Hindlimb muscle (tissue), 1 donor: ENCODE results near the gene KRTAP12-4. TPM values are rescaled to one million over a fixed set of nuclear protein-coding genes. Genes with fewer than 3 reads are reported as not detected.
"Not testable (repeated sequence)": the region's sequence is repeated elsewhere in the genome, so short reads cannot be mapped to it uniquely, and the experiment has no call there.

Source experiments
- DNase-seq: peaks from one replicate; pipeline ENCODE4 v3.0.0-alpha.2; 2013
- polyA plus RNA-seq: library from polyadenylated mRNA; unstranded; fragments of 120-200 nt; gene quantifications from one replicate; pipeline ENCODE4 v1.2.1, GENCODE V29; 2013; ENCODE audit not compliant: insufficient read length

The KRTAP12-4 gene
- not detected for polyA plus RNA-seq

- DNase-seq, result no peak
These were observed at the start of gene KRTAP12-4 for GRCh38 chr21:44654576-44655175. Gene KRTAP12-4, minus strand, starts transcription at chr21:44654659. Its CDS starts 45 bp downstream, at chr21:44654614.

GRCh38 chr21:44703731-44704635 is 49.5 kb upstream of the KRTAP12-4 start:
- DNase-seq, result no peak

GRCh38 chr21:44702973-44703730 is 48.7 kb upstream of the KRTAP12-4 start:
- no peak for DNase-seq

- DNase-seq, result no peak
These were observed 47.9 kb upstream of the KRTAP12-4 start for GRCh38 chr21:44702111-44702972.

- no peak for DNase-seq
These were observed 47.1 kb upstream of the KRTAP12-4 start for GRCh38 chr21:44701541-44701940.

- DNase-seq, result no peak
These were observed 46.6 kb upstream of the KRTAP12-4 start for GRCh38 chr21:44701023-44701400.

GRCh38 chr21:44700101-44701022 is 45.9 kb upstream of the KRTAP12-4 start:
- no peak for DNase-seq

- no peak for DNase-seq
These were observed 45.1 kb upstream of the KRTAP12-4 start for GRCh38 chr21:44699502-44700001.

- DNase-seq, result no peak
These were observed 43.6 kb upstream of the KRTAP12-4 start for GRCh38 chr21:44697811-44698734.

GRCh38 chr21:44697172-44697810 is 42.8 kb upstream of the KRTAP12-4 start, which contains the start of gene KRTAP10-12:
Gene KRTAP10-12, plus strand, starts transcription at chr21:44697172. Its CDS starts 30 bp downstream, at chr21:44697202.
- DNase-seq, result not testable (repeated sequence)

GRCh38 chr21:44696572-44696971 is 42.1 kb upstream of the KRTAP12-4 start:
- no peak for DNase-seq

- DNase-seq, result no peak
These were observed 41.2 kb upstream of the KRTAP12-4 start for GRCh38 chr21:44695641-44696040.

GRCh38 chr21:44695184-44695583 is 40.7 kb upstream of the KRTAP12-4 start:
- DNase-seq, result no peak

- DNase-seq, result no peak
These were observed 40.3 kb upstream of the KRTAP12-4 start for GRCh38 chr21:44694776-44695175.

- DNase-seq, result no peak
These were observed 38.5 kb upstream of the KRTAP12-4 start for GRCh38 chr21:44692798-44693512.

- DNase-seq, result no peak
These were observed 37.2 kb upstream of the KRTAP12-4 start for GRCh38 chr21:44691686-44692085.

- DNase-seq, result not testable (repeated sequence)
These were observed 35.3 kb upstream of the KRTAP12-4 start for GRCh38 chr21:44689740-44690139.

- DNase-seq, result no peak
These were observed 33.2 kb upstream of the KRTAP12-4 start for GRCh38 chr21:44687671-44688070.
